GM12892 (cell line): ENCODE results near the gene ARMH2.

Experiments used
- POLR2A ChIP-seq: IDR thresholded peaks from 2 replicates; pipeline ENCODE4 v1.6.1; 2011; ENCODE audit warnings: low read depth, low read length, control low read depth
- POLR2AphosphoS5 ChIP-seq: IDR thresholded peaks from 2 replicates; pipeline ENCODE4 v1.6.1; 2011; ENCODE audit warnings: low read depth, low read length, control low read depth
- TAF1 ChIP-seq: IDR thresholded peaks from 2 replicates; pipeline ENCODE4 v1.6.1; 2011; ENCODE audit warnings: low read depth, mild to moderate bottlenecking, control low read depth, low read length, borderline replicate concordance

- no peak for TF ChIP-seq POLR2A
- no peak for TF ChIP-seq POLR2AphosphoS5
- no peak for TF ChIP-seq TAF1
Observed at GRCh38 chr6:24807584-24807983, 8.9 kb upstream of the ARMH2 start.
